ENCODE results near the gene VSIR. TPM values are rescaled to one million over a fixed set of nuclear protein-coding genes. Genes with fewer than 3 reads are reported as not detected.

VSIR gene
- total RNA-seq, 4 donors from 2014 or later, result 54.3 to 77.0 (median 61.6) TPM

- 87 to 97% methylated on average over 5 to 6 of the region's 6 CpGs for WGBS, 2 donors (ENCODE audit: low coverage in 1 of 2)
- no peaks in the 10 kb centered on the region for H3K27me3 ChIP-seq
- in situ Hi-C loops (cut with MboI; ENCODE audit: low pct_ligation_motif_present in 1 of 4, low pct_unique_long_range_greater_than_20kb in 1 of 4, low sequenced_read_pairs in 3 of 4), result loop anchor here (25.0 kb wide), 3 partner anchors 90 to 490 kb away; partner anchors contain the start of genes CDH23 (in 3 of the 4), C10orf105 (in 1 of the 4) and SLC29A3 (in 1 of the 4)
- intact Hi-C loops (cut with DNase I; ENCODE audit: low total_unique reads), result loop anchor here (10.0 kb wide), 1 partner anchor 107 kb away; no protein-coding TSS in a partner anchor
- no peak for DNase-seq
- TF ChIP-seq POLR2AphosphoS5 (IDR thresholded peaks at IDR 0.05) (no peak), EP300 (IDR thresholded peaks at IDR 0.05; ENCODE audit: low read depth) (no peak)
- TF ChIP-seq, protein P1, sequence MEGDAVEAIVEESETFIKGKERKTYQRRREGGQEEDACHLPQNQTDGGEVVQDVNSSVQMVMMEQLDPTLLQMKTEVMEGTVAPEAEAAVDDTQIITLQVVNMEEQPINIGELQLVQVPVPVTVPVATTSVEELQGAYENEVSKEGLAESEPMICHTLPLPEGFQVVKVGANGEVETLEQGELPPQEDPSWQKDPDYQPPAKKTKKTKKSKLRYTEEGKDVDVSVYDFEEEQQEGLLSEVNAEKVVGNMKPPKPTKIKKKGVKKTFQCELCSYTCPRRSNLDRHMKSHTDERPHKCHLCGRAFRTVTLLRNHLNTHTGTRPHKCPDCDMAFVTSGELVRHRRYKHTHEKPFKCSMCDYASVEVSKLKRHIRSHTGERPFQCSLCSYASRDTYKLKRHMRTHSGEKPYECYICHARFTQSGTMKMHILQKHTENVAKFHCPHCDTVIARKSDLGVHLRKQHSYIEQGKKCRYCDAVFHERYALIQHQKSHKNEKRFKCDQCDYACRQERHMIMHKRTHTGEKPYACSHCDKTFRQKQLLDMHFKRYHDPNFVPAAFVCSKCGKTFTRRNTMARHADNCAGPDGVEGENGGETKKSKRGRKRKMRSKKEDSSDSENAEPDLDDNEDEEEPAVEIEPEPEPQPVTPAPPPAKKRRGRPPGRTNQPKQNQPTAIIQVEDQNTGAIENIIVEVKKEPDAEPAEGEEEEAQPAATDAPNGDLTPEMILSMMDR (IDR thresholded peaks at IDR 0.05), result no peak
- no peaks in the 10 kb centered on the region for H3K36me3 ChIP-seq
- H3K27ac ChIP-seq, result no peak overlapping the region
- no peaks in the 10 kb centered on the region for H3K9me3 ChIP-seq
- H3K4me3 ChIP-seq, result no peak overlapping the region
- peaks cover 0 to 19% (median 0%) of the 10 kb centered on the region in 4 donors for H3K4me1 ChIP-seq
Observed at GRCh38 chr10:71802235-71802634, 28.9 kb upstream of the VSIR start.

- Histone ChIP-seq H3K27ac (no peak overlapping the region), H3K27me3 (no peaks in the 10 kb centered on the region), H3K36me3 (no peaks in the 10 kb centered on the region), H3K4me1 (peaks cover 0 to 13% (median 0%) of the 10 kb centered on the region in 4 donors), H3K4me3 (no peak overlapping the region), H3K9me3 (no peaks in the 10 kb centered on the region)
- DNase-seq, result no peak
- intact Hi-C loops (cut with DNase I; ENCODE audit: low total_unique reads), result loop anchor here (10.0 kb wide), 1 partner anchor 107 kb away; no protein-coding TSS in a partner anchor
- TF ChIP-seq POLR2AphosphoS5 (IDR thresholded peaks at IDR 0.05), result no peak
- TF ChIP-seq, protein P1 (IDR thresholded peaks at IDR 0.05), result no peak
- TF ChIP-seq EP300 (IDR thresholded peaks at IDR 0.05; ENCODE audit: low read depth), result no peak
- TF ChIP-seq POLR2A (IDR thresholded peaks at IDR 0.05), result no peak
- WGBS, 2 donors (ENCODE audit: low coverage in 1 of 2), result 82 to 92% methylated on average over 4 to 9 of the region's 9 CpGs
- in situ Hi-C loops (cut with MboI; ENCODE audit: low pct_ligation_motif_present in 1 of 4, low pct_unique_long_range_greater_than_20kb in 1 of 4, low sequenced_read_pairs in 3 of 4), result loop anchor here (25.0 kb wide), 3 partner anchors 89 to 489 kb away; partner anchors contain the start of genes CDH23 (in 3 of the 4), C10orf105 (in 1 of the 4) and SLC29A3 (in 1 of the 4)
Observed at GRCh38 chr10:71801361-71801760, 28.0 kb upstream of the VSIR start.

GRCh38 chr10:71799608-71800453, 26.5 kb upstream of the VSIR start:
- H3K9me3 ChIP-seq, result no peaks in the 10 kb centered on the region
- H3K27me3 ChIP-seq, result no peaks in the 10 kb centered on the region
- TF ChIP-seq POLR2A (IDR thresholded peaks at IDR 0.05) (no peak), EP300 (IDR thresholded peaks at IDR 0.05; ENCODE audit: low read depth) (no peak), POLR2AphosphoS5 (IDR thresholded peaks at IDR 0.05) (no peak)
- TF ChIP-seq, protein P1 (IDR thresholded peaks at IDR 0.05), result no peak
- no peak overlapping the region for H3K27ac ChIP-seq
- in situ Hi-C loops (cut with MboI; ENCODE audit: low pct_ligation_motif_present in 1 of 4, low pct_unique_long_range_greater_than_20kb in 1 of 4, low sequenced_read_pairs in 3 of 4), result loop anchor here (25.0 kb wide), 3 partner anchors 88 to 488 kb away; partner anchors contain the start of genes CDH23 (in 3 of the 4), C10orf105 (in 1 of the 4) and SLC29A3 (in 1 of the 4)
- peak; percentile 59 for DNase-seq
- intact Hi-C loops (cut with DNase I; ENCODE audit: low total_unique reads), result loop anchor here (10.0 kb wide), 1 partner anchor 105 kb away; no protein-coding TSS in a partner anchor
- H3K4me1 ChIP-seq, result peaks cover 0 to 6% (median 0%) of the 10 kb centered on the region in 4 donors
- H3K4me3 ChIP-seq, result no peak overlapping the region
- H3K36me3 ChIP-seq, result no peaks in the 10 kb centered on the region
- WGBS, 2 donors (ENCODE audit: low coverage in 1 of 2), result 65% methylated on average over 3 of the region's 3 CpGs; no CpG with 5 or more reads in 1 of the 2 donors

- 92% methylated on average over 10 of the region's 10 CpGs; no CpG with 5 or more reads in 1 of the 2 donors for WGBS, 2 donors (ENCODE audit: low coverage in 1 of 2)
- Histone ChIP-seq H3K27me3 (no peaks in the 10 kb centered on the region), H3K9me3 (no peaks in the 10 kb centered on the region), H3K36me3 (no peaks in the 10 kb centered on the region), H3K4me3 (no peak overlapping the region), H3K27ac (no peak overlapping the region), H3K4me1 (peaks cover 0 to 6% (median 0%) of the 10 kb centered on the region in 4 donors)
- in situ Hi-C loops (cut with MboI; ENCODE audit: low pct_ligation_motif_present in 1 of 4, low pct_unique_long_range_greater_than_20kb in 1 of 4, low sequenced_read_pairs in 3 of 4) (no loop called here), intact Hi-C loops (cut with DNase I; ENCODE audit: low total_unique reads) (no loop called here)
- no peak for TF ChIP-seq POLR2A (IDR thresholded peaks at IDR 0.05)
- TF ChIP-seq, protein P1 (IDR thresholded peaks at IDR 0.05), result no peak
- TF ChIP-seq EP300 (IDR thresholded peaks at IDR 0.05; ENCODE audit: low read depth), result no peak
- TF ChIP-seq POLR2AphosphoS5 (IDR thresholded peaks at IDR 0.05), result no peak
- DNase-seq, result no peak
Observed at GRCh38 chr10:71799112-71799511, 25.8 kb upstream of the VSIR start.

Data from transverse colon (tissue), 4 donors.